Esophagus muscularis mucosa (tissue), 4 donors: Measurements from ENCODE around the gene ACCSL.

ENCODE experiments used
- EP300 ChIP-seq: sonication (generic); formaldehyde crosslinking; IDR thresholded peaks from one replicate; pipeline ENCODE4 v1.6.1; 2017; ENCODE audit warnings: antibody characterized with exemption
- POLR2A ChIP-seq: fragments of 450-650 bp; IDR thresholded peaks from one replicate; pipeline ENCODE4 v1.6.1; 2017; ENCODE audit warnings: antibody characterized with exemption, moderate library complexity, mild to moderate bottlenecking, low read depth
- POLR2AphosphoS5 ChIP-seq, 2 donors: sonication (generic); formaldehyde crosslinking; IDR thresholded peaks; one replicate each; pipeline ENCODE4 v1.6.1; 2017; ENCODE audit warnings: antibody characterized with exemption in 2 of 2
- TF ChIP-seq, protein P1 (sequence below), 3 experiments: fragments of 200-600 bp in 2 of 3; fragments of 450-650 bp in 1 of 3; sonication (generic) in 2 of 3; IDR thresholded peaks; one replicate each; pipeline ENCODE4 v1.5.1; 2017 to 2019; ENCODE audit warnings: antibody characterized with exemption in 3 of 3, mild to moderate bottlenecking in 2 of 3, moderate library complexity in 1 of 3

DNA sequence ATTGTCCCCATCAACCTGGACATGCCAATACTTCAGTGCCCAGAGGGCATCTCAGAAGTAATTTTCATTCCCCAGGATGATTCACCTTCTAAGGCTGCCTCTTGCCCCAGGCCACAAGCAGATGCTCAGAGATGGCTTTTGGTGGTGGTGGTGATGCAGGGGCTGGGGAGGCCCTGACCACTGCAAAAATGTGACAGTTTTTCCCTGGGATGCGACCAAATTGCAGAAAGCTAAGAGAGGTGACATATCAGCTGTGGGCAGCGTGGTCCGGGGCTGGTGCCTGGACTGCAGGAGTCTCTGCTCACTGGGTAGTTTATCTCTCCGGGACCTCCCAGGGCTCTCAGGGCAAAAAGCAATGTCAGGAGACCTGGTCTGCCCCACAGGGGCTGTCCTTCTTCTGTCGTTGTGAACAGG, 39.7 kb upstream of the ACCSL start:
- TF ChIP-seq, protein P1, sequence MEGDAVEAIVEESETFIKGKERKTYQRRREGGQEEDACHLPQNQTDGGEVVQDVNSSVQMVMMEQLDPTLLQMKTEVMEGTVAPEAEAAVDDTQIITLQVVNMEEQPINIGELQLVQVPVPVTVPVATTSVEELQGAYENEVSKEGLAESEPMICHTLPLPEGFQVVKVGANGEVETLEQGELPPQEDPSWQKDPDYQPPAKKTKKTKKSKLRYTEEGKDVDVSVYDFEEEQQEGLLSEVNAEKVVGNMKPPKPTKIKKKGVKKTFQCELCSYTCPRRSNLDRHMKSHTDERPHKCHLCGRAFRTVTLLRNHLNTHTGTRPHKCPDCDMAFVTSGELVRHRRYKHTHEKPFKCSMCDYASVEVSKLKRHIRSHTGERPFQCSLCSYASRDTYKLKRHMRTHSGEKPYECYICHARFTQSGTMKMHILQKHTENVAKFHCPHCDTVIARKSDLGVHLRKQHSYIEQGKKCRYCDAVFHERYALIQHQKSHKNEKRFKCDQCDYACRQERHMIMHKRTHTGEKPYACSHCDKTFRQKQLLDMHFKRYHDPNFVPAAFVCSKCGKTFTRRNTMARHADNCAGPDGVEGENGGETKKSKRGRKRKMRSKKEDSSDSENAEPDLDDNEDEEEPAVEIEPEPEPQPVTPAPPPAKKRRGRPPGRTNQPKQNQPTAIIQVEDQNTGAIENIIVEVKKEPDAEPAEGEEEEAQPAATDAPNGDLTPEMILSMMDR (IDR thresholded peaks at IDR 0.05): no peak
- TF ChIP-seq POLR2AphosphoS5 (IDR thresholded peaks at IDR 0.05): no peak
- TF ChIP-seq POLR2A: no peak
- TF ChIP-seq EP300: no peak
